ENCODE results near the gene LRRC49.

LRRC49 gene

DNA sequence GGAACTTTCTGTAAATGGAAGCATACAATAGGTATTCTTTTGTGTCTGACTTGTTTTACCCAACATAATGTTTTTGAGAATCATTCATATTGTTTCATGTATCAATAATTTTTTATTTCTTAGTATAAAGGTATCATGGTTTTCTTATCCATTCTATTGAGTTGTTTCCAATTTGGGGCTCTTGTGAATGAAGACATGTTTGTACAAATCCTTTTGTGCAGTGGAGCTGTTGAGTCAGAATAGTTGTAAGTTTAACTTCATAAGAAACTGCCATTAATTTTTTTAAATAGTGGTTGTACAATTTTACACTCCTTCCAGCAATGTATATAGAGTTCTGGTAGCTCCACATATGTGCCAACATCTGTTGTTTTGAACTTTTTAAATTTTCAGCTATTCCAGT is 163.5 kb downstream of the LRRC49 start:
- no peak for DNase-seq

DNA sequence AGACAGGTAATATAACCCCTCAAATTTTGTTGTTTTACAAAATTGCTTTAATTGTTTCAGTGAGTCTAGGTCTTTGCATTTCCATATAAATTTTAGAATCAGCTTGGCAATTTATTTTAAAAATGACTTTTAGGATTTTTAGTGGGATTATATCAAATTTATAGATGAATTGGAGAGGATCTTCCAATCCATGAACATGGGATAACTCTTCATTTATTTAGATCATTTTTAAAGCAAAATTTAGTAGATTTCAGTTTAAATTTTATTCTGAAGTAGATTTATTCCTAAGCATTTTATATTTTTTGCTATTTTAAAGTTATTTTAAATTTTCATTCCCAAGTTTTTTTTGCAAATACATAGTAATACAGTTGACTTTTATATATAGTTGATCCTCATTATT is 164.5 kb downstream of the LRRC49 start:
- no peak for DNase-seq

DNA sequence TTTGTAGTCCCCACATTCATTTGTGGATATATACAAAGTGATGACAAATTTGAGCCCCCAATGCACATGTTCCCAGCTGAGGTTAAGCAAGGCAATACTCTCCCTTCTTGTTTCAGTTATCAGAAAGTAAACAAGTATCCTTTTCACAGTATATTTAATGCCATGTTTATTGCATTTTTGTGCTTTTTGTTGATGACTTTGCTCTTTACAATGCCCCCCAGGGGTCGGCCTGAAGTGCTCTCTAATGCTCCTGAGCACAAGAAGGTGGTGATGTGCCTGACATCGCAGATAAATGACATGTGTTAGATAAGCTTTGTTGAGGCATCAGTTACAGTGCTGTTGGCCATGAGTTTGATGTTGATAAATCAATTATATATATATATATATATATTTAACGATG is 165.0 kb downstream of the LRRC49 start:
- no peak for DNase-seq

DNA sequence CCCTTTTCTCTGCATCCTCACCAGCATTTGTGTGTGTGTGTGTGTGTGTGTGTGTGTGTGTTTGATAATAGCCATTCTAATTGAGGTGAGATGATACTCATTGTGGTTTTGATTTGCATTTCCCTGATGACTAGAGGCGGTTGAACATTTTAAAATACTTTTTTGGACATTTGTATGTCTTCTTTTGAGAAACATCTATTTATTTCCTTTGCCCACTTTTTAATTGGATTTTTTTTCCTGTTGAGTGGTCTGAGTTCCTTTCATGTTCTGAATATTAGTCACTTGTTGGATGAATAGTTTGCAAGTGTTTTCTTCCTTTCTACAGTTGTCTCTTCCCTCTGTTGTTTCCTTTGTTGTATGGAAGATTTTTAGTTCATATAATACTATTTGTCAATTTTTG is 168.4 kb downstream of the LRRC49 start:
- no peak for DNase-seq

DNA sequence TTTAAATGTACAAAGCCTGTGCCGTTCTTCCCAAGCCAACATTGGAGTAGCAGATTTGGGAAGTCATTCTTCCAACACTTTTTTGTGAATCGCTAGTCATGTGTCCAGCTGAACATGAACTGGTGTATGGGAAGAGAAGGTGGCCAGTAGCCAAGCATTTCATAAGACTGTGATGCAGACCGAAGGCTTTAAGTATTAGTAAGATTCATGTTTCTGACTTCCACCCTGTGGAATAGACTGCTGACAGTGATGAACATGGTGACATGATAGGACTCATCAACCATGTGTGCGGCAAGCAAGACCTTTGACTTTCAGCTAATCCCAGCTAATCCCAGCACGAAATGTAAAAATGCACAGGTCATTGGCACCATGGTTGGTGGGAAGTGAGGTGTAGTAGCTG is 174.4 kb downstream of the LRRC49 start:
- DNase-seq: no peak

DNA sequence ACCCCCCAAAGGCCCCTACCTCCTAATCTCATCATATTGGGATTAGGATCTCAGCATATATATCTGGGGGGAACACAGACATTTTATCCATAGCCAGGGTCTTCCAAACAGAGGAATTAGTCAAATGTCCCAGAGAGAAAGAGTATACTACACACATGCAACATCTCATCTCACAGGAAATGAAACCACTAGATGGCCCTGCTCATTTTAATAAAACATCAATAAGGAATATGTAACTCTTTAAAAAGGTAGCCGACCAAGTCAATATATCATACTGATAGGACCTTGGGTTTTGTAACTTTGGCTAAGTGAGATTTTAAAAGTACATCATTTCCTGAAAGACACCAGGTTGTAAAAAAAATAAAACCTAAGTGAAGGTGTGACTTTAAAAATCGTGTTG is 177.1 kb downstream of the LRRC49 start:
- no peak for DNase-seq

DNA sequence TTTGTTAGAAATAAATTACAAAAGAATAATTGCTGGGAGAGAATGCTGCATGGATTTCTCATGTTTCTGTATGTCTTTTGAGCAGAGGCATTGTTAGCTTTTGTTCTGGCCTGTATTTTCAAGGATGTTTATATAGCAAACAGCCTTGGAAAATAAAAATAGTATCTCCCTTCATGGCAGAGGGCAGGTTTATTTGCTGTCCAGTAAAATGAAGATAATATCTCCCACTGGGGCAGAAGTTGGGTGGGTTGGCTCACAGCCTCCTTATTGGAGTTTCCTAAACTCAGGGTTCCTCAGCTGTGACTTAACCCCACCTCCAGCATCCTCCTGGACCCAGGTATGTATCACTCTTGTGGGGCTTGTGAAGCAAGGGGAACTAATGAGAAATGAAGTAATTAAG is 178.9 kb downstream of the LRRC49 start:
- no peak for DNase-seq

DNA sequence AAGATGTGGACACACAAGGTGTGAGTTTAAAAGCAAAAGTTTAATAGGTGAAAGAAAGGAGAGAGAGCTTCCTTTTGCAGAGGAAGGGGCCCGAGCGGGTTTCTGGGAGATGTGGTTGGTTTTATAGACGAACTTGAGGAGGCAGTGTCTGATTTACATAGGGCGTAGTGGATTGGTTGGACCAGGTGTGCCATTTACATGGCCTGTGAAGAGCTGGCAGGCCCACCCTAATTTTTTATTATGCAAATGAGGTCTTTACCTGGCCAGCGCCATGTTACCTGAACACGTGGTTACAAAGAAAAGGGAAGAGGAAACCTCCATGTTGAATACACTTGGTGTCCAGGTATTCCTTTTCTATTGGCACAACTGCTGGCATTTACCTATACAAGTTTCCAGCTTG is 179.8 kb downstream of the LRRC49 start:
- DNase-seq: no peak

DNA sequence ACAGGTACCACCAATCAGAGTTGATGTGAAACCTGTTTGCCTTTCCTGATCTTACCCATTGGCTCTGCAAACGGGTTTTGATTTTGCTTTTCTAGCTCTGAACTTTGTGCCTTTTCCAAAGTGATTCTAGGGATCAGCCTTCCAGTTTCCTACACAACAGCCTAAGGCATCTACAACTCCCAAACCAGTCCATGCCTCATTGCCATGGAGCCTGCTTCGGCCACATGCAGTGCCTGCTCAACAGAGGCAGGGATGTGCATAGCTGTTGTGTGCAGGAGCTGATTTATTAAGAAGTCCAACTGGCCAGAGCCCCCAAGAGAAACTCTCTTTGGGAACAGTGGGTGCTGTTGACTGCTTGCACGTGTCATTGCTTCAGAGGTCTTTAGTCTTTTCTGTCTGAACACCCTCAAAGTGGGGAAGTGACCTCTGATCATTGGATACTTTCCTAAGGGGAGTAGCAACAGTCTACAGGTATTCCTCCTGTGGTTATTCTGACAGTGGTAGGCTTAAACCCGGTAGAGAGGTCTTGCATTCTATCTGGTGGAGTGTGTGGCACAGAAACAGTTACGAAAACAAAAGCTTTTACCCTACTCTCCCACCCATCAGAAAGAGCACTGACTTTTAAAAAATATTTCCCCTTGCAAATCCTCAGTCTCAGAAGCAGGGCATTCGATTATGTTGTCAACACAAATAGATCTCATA is 186.0 kb downstream of the LRRC49 start:
- no peak for DNase-seq

DNA sequence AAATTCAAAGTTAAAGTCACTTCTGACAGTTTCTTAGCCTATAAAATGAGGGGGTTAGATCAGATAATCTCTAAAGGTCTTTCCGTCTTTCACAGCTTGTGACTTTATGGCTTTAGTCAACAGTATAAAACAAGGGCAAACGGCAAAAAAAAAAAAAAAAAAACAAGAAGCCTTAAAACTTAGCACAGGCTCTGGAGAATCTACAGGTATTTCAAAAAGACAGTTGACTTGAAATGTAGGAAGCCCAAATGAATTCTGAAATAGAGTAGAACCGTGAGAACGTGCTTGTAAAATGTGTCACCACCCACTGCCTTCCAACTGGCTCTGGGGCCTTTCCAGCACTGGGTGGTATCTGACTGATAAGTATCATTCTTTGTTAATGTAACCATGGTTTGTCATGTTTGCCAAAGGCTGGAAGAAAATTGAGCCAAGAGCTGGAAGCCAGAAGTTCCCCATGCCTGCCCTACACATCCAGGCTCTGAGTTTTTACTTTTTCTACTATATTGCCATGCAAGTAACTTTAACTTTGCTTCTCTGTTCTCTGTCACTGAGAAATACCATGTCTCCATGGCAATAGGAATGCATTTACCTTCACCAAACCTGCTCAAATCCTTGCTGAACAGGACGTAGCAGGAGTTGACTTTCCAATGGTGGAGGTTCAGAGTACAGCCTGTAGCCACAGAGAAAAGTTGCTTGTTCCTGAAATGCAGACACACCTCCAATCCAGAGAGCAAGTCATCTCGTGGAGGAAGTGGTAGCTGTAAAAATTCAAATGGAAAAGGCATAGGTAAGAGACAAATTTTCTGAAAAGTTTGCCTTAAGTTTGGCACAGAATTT is 186.8 kb downstream of the LRRC49 start:
- DNase-seq: no peak

DNA sequence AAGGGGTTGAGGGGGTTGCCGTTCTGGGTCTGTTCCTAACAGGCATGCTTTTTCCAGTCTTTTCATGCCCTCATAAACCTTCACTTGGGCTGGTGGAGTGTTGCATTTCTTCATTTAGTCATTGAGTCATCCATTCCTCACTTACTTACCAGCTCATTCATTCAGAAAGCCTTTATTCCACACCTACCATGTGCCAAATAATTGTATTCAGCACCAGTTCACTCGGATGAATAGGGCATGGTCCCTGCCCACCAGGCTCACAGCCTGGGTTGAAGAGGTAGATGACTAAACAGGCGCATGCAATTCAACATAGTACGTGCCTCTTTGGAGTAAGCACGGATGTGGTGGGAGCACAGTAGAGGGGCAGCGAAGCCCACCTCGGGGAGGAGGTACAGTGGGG is 187.5 kb downstream of the LRRC49 start:
- no peak for DNase-seq

DNA sequence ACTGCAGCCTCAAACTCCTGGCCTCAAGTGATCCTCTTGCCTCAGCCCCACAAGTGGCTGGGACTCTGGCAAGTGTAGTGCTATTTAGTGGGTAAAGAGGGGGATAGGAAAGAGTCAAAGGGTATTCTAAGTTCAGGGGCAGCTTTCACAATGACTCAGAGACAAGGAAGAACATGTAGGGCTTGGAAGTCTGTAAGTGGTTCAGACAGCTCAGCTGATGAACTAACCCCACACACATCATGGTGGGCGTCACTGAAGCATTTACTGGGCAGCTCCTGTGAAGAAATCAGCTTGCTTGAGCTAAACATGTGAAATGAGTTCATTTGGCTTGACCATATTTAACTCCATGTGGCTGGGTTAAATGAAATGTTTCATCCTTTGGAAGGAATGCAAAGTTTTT is 188.1 kb downstream of the LRRC49 start:
- DNase-seq: no peak

DNA sequence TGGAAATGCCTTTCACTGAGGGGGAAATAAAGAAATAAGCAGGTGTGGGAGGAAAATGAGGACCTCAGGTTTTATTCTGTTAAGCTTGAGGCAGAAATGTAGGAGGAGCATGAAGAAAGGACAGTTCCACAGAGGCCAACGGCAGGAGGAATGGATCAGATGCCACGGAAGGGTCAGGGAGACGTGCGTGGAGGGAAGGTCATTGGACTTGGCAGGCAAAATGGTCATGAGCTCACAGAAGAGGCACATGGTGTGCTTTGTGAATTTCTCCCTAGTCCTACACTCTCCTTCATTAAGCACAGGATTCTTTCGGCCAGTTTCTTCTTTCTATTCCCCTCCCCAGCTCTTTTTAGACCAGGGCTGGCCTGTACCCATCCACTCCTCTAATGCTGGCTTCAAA is 190.2 kb downstream of the LRRC49 start:
- DNase-seq: no peak

DNA sequence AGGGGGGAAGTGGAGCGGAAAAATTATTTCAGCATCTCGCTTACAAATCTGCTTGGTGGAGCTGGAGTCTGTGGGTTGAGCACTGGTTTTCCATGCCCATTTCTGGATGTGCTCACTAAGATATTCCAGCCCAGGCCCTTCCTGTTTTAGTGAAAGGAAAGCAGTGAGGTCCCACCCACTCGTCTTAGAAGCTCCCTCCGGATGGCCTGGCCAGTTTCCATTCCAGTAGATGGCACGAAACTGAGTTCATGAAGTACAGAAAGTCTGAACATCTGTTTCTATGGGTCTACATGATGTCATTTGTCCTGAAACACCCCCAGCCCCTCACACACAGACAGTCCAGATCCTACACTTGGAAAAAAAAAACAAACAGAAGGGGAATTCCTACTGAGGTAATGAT is 190.7 kb downstream of the LRRC49 start:
- DNase-seq: no peak

DNA sequence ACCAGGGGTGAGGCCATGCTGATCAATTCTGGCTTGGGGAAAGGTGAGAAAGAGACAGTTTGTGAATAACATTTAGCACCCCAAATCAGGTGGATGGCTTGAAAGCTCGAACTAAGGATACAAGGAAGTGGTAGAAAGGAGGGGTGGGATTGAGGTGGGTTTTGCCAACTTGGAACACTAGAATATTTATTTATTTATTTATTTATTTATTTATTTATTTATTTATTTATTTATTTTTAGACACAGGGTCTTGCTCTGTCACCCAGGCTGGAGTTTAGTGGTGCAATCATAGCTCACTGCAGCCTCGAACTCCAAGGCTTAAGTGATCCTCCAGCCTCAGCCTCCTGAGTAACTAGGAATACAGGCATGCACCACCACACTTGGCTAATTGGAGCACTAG is 191.6 kb downstream of the LRRC49 start:
- DNase-seq: no peak

DNA sequence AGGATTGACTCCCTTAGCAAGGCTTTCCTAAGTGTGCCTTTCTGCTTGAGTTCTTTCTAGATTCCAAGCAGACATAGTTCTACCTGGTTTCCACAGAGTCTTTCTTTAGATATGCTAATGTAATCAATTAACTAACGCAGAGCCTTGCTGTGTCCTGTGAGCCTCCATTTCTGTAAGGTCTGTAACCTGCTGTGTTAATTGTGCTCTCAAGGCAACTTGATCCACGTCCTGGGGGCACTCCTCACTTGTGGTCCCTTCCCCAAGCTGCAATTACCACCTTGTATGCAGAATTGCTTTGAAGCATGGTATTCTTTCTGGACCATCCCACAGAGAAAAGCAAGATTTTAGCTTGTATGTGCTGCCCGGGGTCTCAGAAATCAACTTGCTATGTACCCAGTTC is 193.2 kb downstream of the LRRC49 start:
- no peak for DNase-seq

DNA sequence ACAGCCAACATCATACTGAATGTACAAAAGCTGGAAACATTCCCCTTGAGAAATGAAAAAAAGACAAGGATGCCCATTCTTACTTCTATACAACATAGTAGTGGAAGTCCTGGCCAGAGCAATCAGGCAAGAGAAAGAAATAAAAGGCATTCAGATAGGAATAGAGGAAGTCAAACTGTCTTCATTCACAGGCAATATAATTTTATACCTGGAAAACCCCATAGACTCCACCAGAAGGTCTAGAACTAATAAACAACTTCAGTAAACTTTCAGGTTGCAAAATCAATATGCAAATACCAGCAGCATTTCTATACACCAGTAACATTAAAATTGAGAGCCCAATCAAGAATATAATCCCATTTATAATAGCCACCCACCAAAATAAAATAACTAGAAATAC is 195.5 kb downstream of the LRRC49 start:
- no peak for DNase-seq

DNA sequence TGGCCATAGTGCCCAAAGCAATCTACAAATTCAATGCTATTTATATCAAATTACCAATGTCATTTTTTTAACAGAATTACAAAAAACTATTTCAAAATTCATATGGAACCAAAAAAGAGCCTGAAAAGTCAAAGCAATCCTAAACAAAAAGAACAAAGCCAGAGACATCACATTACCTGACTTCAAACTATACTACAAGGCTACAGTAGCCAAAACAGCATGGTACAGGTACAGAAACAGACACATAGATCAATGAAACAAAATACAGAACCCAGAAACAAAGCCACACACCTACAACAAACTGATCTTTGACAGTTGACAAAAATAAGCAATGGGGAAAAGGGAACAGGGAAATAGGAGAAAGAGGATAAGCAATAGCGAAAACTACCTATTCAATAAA is 196.1 kb downstream of the LRRC49 start:
- DNase-seq: no peak

DNA sequence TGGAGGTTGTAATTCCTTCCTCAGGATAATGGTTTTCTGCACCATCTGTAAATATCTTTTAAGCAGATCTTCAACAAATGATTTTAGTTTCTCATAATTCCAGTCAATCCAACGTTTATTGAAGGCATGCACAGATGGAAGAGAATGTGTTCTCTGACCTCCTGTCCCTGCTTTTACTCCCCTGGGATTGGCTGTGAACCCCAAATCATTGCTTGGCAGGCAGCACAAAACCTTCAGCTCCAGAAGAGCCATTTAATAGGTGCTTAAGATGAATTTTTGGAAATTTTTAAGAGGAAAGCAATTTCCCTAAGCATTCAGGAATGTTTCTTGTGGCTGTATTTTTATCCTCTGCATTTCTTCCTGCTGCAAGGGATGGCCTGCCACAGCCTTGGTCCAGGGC is 197.2 kb downstream of the LRRC49 start:
- no peak for DNase-seq

DNA sequence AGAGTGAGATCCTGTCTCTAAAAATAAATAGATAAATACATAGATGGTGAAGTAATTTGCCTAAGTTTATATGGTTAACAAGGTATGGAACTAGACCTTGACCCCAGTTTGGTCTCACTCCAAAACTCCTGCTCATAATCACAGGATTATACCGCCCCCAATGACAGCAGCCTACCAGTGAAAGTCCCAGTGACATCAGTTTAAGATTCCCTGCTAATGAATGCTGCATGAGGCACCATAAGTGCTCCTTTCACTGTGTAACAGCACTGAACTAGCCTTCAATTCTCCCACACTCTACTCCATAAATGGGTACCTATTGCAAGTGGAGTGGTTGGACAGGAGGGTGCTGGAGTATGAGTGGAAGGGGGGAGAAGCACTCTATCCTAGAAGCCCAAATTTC is 199.0 kb downstream of the LRRC49 start:
- no peak for DNase-seq

DNA sequence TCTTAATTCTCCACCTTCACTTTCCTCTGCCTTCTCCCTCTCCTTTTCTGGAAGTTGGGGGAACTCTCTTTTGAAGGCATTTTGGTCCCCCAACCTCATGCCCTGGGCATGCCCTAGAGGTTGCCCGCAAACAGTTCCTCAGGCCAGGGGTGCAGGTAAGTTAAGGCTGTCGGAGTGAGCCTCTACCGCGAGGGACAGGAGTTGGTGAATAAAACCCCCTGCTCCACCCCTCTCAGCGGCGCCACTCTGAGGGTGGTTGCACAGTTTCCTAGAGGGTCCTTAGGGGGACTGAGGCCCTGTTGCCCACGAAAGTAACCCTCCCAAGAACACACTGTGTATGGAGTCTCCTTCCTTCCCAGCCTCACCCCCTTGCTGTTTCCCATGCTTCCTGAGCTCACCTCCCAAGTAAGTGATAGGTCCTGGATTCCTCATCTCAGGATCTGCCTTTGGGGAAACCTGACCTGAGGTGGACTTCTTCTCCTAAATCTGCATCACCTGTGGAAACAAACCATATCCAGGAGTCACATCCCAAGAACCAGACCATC is 199.5 kb downstream of the LRRC49 start:
- no peak for DNase-seq

DNA sequence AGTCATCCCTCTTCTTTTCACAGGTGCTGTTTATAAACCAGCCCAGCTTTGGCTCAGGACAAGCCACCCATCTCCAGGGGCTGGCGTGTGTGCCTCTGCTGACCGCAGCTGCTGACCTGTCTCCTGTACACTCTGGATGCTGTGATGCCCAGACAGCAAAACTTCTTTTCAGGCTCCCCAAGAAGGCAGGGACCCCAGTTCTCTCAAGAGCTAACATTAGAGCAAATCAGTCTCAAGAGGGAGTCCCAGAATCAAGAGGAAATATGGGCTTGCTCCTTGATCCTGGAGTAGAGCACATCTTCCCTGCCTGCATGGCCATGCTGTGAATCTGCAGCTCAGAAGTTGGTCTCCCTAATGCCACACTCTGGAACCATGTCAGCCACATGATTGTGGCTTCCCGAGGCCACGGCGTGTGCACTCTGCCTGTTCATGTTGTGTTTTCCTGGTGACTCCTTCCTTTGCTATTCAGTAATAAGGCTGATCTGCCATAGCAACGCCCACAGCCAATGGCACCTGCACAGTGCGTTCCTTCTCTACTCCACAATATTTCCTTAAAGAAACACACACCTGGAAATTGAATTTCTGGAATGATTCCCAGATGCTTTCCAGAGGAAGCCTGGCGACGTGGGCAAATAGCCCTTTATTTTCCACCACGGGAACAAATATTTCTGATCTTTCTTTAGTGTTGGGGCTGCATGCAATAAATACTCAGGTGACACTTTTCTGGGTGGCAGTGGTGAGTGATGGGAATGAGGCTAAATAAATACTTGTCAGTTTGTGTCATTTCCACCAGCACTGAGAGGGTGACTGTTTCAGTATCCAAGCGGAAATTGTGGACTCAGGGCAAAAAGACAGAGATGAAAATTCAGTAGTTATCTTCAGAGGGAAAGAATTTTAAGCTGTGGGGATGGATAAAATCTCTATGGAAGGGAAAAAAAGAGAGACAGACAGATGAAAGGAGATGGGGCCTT is 200.7 kb downstream of the LRRC49 start:
- no peak for DNase-seq

DNA sequence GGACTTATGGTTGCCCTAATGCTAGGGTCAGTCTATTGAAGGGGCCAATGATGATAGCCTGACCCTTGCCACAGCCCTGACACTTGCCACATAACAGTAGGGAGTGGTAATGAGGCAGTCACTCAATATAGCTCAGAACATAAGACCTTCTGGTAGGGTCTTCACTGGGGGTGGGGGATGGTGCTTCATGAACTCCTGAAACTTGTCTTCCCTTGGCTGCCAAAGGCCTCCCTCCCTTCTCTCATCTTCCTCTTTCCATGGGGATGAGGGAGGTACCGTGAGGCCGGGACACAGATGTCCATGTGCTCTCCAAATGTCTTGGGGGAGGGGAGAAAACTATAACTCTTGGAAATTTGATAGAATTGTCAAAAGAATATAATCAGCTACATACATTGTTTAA is 201.5 kb downstream of the LRRC49 start:
- DNase-seq: no peak
